ENCODE data around the gene RBBP4. TPM values are rescaled to one million over a fixed set of nuclear protein-coding genes. Genes with fewer than 3 reads are reported as not detected.
"Not testable (repeated sequence)": the region's sequence is repeated elsewhere in the genome, so short reads cannot be mapped to it uniquely, and the experiment has no call there.

The RBBP4 gene
- polyA plus RNA-seq, 3 donors, result 356 to 360 (median 357) TPM

DNA sequence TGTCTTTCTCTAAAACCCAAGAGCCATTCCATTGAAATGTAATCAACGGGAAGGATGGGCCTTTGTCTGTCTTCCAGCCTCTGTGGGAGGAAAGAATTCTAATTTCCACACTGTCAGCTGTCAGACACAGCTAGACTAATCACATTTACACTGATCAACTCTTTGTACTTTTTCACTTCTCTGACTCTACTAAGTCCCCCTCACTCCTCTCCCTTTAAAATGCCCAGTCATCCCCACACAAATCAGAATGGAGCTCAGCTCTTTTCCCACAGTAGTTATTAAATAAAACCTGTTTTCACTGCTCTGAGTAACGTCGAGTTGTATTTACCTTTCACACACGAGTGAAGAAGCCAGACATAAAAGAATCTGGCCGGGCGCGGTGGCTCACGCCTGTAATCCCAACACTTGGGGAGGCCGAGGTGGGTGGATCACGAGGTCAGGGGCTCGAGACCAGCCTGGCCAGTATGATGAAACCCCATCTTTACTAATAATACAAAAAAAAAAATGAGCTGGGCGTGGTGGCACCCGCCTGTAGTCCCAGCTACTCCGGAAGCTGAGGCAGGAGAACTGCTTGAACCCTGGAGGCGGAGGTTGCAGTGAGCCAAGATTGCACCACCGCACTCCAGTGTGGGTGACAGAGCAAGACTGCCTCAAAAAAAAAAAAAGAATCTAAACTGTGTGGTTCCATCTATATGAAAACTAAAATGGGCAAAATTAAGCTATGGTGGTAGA is 13.9 kb upstream of the RBBP4 start:
- no peak for DNase-seq (ENCODE audit: low read depth in 3 of 3, low spot score in 2 of 3)

DNA sequence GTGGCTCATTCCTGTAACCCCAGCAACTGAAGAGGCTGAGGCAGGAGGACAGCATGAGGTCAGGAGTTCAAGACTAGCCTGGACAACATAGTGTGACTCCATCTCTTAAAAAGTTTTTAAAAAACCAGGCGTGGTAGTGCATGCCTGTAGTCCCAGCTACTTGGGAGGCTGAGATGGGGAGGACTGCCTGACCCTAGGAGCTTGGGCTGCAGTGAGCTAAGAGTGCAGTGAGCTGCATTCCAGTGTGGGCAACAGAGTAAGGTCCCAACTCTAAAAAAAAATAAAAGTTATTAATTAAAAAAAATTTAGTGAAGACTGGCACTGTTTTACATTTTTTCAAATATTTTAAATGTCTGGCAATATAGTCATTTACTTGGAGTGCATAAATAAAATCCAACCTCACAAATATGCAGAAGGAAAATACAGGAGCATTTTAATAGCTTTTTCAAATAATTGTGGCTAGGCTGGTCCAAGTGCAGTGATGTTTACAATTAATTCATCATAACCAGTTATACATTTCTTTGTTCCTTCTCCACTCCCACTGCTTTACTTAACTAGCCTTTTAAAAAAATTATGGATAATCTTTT is 11.4 kb upstream of the RBBP4 start:
- DNase-seq (ENCODE audit: low read depth in 3 of 3, low spot score in 2 of 3), result no peak

DNA sequence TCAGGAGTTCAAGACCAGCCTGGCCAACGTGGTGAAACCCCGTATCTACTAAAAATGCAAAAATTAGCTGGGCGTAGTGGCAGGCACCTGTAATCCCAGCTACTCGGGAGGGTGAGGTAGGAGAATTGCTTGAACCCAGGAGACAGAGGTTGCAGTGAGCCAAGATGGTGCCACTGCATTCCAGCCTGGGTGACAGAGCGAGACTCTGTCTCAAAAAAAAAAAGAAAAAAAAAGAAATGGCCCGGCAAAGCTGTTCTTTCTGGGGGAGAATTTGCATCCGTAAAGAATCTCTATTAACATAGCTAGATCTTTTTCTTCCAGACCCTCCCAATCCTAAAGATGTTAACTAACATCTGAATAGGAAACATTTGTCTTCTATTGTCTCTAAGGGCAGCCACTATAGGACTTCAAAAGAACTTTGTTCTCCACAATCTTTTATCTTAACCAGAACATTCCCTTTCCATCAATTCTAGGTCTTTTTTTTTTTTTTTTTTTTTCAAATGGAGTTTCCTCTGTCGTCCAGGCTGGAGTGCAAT is 8.6 kb upstream of the RBBP4 start:
- DNase-seq (ENCODE audit: low read depth in 3 of 3, low spot score in 2 of 3), result not testable (repeated sequence)

DNA sequence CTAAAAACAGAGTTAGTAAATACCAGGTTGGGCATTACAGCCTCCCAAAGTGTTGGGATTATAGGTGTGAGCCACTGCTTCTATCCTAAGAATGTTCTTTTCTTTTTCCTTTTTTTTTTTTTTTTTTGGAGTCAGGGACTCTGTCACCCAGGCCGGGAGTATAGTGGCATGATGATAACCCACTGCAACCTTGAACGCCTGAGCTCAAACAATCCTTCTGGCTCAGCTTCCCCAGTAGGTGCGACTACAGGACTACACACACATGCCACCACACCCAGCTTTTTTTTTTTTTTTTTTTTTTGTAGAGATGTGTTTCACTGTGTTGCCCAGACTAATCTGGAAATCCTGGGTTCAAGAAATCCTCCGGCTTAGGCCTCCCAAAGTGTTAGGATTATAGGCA is 6.6 kb upstream of the RBBP4 start:
- DNase-seq (ENCODE audit: low read depth in 3 of 3, low spot score in 2 of 3), result no peak

DNA sequence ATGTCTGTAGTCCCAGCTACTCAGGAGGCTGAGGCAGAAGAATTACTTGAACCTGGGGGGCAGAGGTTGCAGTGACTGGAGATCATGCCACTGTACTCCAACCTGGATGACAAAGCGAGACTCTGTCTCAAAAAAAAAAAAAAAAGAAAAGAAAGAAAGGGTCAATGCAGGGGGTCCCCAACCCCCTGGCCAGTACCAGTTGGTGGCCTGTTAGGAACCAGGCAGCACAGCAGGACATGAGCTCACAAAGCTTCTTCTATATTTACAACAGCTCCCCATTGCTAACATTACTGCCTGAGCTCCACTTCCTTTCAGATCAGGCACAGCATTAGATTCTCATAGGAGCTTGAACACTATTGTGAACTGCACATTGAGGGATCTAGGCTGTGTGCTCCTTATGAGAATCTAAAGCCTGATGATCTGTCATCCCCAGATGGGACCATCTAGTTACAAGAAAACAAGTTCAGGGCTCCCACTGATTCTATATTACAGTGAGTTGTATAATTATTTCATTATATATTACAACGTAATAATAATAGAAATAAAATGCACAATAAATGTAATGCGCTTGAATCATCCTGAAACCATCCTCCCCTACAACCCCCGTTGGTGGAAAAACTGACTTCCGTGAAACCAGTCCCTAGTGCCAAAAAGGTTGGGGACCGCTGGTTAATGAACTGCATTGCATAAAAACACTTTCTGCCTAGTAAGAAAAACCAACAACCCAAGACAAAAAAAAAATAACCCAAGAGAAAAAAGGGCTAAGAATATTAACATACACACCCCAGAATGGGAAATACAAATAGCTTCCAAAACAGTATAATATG is 3.5 kb upstream of the RBBP4 start:
- no peak for DNase-seq (ENCODE audit: low read depth in 3 of 3, low spot score in 2 of 3)

DNA sequence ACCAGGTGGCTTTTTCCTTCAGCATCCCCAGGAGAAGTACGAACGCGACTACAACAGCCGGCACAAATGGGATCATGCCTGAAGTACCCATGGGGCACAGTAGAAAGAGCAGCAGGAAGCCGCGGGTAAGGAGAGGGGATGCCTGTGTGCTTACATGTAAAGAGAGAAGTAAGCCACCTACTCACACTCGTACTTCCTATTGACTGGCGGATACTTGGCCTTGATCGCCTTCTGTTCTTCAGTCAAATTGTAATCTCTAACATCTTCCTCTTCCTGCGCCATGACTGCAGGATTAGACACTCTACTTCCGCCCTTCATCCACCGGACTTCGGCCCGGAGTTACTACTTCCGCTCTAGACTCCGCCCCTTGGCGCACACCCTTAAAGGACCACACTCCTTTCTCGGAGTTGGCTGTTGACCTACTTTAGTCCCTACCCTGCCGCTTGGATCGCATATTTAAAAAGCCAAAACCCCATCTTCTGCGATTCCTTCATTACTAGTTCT is 708 bp upstream of the RBBP4 start, which contains the start of gene ZBTB8OS:
TSS of gene ZBTB8OS (minus strand) at position 303 of the 504 bp plus-strand sequence. CDS start at position 282, 21 bp downstream.
- DNase-seq (ENCODE audit: low read depth in 3 of 3, low spot score in 2 of 3), result peak; percentile 84 to 87 (median 87)

DNA sequence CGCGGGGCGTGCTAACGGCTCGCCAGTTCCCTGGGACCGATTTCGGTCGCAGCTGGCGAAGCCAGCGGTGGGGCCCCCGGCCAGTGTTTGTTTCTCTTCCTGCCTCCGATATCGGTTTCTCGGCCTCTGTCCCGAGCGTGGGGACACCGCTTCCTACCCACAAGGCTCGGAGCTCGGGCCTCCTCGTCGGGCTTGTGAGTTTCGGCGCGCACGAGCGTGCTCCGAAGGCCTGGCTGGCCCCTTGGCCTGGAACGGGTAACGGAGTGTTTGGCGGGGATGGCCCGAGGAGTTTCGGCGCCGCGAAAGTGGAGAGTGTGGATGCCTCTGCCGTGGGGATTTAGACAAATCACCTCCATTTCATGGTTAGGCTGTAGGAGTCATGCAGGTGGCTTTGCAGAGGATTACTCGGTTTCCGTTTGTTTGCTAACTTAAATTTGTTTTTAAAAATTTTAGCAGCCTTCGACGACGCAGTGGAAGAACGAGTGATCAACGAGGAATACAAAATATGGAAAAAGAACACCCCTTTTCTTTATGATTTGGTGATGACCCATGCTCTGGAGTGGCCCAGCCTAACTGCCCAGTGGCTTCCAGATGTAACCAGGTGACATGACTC is 559 bp downstream of the RBBP4 start:
- DNase-seq (ENCODE audit: low read depth in 3 of 3, low spot score in 2 of 3), result peak in 1 of 3 donors; percentile 61

DNA sequence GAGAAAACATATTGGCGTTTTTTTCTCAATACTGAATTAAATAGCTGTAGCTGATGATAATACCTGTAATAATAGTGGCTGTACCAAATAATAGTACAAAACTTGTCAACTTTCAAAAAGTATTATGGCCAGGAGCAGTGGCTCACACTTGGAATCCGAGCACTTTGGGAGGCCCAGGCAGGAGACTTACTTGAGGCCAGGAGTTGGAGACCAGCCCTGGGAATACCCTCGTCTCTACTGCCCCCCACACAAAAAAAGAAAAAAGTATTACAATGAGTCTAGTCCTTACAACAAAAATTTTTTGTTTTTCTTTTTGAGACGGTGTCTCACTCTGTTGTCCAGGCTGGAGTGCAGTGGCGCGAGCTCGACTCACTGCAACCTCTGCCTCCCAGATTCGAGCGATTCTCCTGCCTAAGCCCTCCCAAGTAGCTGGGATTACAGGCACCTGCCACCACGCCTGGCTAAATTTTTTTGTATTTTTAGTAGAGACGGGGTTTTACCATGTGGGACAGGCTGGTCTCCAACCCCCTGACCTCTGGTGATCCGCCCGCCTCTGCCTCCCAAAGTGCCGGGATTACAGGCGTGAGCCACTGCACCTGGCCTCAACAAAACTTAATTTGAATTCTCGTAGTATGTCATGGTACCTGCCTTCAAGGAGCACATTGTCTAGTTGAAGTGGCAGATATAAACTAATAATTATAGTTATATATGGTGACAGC is 1.4 kb downstream of the RBBP4 start:
- DNase-seq (ENCODE audit: low read depth in 3 of 3, low spot score in 2 of 3), result no peak

DNA sequence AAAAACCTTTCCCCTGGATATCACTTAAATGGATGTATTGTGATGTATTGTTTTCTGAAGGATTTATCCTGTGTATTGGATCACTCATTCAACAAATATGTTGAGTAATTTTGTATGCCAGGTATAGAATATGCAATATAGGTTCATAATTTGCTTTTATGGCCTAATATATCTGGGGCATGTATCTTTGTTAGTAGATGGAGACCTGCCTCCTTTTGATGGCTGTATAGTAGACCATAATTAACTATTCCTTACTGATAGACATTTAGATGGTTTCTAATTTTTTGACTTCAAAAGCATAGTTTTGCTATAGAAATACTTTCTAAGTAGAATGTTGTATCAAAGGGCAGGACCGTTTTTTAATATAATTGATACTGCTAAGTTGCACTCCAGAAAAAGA is 8.6 kb downstream of the RBBP4 start:
- no peak for DNase-seq (ENCODE audit: low read depth in 3 of 3, low spot score in 2 of 3)

DNA sequence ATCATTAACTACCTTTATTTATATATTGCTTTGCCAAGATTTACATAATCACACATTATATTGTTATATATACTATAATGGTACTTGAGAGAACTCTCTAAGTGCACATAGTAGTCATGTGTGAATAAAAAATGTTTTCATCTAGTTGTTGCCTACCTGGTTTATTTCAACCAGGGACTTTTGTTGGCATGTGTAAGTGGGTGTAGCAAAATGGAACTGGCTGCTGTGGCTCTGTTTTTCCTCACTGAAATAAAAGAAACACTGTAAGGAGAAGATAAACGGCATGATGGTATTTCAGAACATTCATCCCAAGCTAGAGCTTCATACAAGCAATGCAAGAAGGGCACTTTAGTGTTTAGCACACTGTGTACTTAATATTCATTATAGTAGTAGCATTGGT is 14.9 kb downstream of the RBBP4 start:
- DNase-seq (ENCODE audit: low read depth in 3 of 3, low spot score in 2 of 3), result no peak

DNA sequence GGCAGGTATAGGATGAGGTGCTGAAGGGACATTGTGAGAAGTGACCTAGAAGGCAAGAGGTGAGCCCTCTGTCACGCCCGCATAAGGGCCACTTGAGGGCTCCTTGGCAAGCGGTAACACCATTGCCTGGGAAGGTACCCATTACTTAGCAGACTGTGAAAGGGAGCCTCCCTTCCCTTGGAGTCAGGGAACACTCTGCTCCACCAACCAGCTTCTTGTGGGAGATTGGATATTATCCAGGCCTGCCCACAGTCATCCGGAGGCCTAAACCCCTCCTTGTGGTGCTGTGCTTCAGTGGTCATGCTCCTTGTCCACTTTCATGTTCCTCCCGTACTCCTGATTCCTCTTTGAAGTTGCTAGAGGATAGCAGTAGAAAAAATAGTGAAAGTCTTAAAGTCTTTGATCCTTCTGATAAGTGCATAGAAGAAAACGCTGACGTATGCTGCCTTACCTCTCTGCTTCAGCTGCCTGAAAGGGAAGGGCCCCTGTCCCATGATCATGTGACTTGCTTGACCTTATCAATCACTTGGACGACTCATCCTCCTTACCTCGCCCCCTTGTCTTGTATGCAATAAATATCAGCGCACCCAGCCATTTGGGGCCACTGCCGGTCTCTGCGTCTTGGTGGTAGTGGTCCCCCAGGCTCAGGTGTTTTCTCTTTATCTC is 16.0 kb downstream of the RBBP4 start:
- DNase-seq (ENCODE audit: low read depth in 3 of 3, low spot score in 2 of 3), result no peak

DNA sequence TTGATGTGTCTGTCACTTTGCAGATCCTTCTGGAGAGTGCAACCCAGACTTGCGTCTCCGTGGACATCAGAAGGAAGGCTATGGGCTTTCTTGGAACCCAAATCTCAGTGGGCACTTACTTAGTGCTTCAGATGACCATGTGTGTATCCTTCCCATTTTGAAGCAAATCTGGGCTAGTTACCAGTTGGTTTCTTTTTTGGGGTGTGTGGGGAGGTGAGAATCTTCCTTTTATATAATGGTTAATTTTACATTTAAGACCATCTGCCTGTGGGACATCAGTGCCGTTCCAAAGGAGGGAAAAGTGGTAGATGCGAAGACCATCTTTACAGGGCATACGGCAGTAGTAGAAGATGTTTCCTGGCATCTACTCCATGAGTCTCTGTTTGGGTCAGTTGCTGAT is 17.7 kb downstream of the RBBP4 start:
- not testable (repeated sequence) for DNase-seq (ENCODE audit: low read depth in 3 of 3, low spot score in 2 of 3)

DNA sequence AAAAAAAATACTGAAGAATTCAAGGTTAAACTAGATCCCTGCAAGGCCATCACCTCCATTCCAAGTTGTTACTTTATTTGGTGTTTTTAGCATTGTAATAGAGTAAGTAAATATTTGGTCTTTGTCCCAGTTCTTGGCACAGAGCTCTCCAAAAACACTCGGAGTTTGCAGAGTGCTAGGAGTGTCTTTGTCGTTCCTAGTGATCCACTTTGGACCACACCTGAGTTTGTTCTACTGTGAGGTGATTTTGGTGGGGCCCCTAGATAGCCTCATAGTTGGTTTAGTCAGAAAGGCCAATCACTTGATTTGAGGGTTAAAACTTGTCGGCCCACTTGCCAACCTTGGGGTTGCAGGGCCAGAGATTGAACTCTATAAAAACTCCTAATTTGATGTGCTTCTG is 25.9 kb downstream of the RBBP4 start:
- DNase-seq (ENCODE audit: low read depth in 3 of 3, low spot score in 2 of 3), result no peak

DNA sequence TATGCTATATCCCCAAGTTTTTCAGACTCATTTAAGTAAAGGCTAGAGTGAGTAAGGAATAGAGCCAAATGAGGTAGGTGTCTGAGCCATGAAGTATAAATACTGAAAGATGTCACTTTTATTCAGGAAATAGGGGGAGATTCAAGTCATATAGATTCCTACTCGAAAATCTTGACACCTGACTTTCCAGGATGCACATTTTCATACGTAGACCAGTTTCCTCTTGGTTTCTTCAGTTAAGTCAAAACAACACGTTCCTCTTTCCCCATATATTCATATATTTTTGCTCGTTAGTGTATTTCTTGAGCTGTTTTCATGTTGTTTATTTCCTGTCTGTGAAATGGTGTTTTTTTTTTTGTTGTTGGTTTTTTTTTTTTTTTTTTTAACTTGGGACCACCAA is 29.0 kb downstream of the RBBP4 start:
- DNase-seq (ENCODE audit: low read depth in 3 of 3, low spot score in 2 of 3), result not testable (repeated sequence)

DNA sequence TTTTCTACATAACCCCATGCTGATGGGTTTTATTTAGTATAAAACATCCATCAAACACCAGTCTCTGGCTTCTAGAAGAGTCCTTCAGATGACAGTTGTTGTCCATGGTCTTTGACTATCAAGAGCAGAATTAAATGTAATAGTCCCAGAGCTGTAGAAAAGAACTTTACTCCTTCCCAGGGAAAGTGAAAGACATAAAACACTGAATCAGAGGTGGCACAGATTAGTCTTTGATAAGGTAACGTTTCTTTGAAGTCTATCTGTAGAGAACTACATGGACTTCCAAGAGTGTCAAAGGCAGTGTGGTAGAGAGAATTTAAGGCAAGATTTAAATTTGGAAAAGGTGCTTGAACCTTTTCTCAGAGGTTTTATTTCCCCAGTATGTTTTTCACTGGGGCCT is 29.6 kb downstream of the RBBP4 start:
- no peak for DNase-seq (ENCODE audit: low read depth in 3 of 3, low spot score in 2 of 3)

DNA sequence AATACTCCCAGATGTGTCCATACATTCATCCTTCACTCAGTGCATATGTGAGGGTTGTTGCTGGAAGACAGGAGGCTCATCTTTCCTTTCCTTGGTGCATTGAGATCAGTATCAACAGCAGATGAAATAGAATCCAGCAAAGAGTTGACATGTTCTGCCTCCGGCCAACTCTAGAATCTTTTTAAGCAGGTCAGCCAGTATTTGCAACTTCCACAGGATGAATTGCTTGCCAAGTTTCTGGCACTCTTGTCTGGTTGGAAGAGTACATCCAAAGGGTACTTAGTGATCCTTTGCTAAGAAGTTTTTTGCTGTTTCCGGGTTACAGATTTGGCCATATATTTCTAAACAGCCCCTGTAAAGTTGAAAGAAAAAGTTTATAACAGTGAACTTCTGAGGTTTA is 30.5 kb downstream of the RBBP4 start:
- no peak for DNase-seq (ENCODE audit: low read depth in 3 of 3, low spot score in 2 of 3)

DNA sequence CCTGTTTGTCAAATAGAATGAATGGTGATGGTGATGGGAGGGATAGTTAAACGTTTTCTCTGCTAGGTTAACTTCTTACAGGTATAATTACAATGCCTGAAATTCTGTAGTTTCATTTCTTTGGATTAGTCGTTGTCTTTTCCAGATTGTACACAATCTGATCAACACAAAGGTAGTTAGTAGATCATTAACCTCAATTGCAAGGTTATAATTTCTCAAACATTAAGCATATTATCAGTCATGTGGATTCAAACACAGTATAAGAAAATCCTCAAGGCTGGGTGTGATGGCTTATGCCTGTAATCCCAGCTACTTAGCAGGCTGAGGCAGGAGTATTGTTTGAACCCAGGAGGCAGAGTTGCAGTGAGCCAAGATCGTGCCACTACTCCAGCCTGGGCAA is 31.0 kb downstream of the RBBP4 start:
- DNase-seq (ENCODE audit: low read depth in 3 of 3, low spot score in 2 of 3), result no peak

DNA sequence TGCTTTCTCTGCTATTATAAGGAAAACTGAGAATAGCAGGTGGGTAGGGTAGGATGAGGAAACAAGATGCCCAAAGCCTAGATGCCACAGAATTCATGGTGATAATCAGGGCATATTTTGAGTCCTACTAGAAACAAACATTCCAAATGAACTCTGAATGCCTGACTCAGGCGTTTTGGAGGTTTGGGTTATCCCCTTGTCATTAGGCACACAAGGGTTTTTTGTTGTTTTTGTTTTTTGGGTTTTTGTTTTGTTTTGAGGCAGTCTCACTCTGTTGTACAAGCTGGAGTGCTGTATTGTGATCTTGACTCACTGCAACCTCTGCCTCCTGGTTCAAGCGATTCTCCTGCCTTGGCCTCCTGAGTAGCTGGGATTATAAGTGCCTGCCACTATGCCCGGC is 32.4 kb downstream of the RBBP4 start:
- no peak for DNase-seq (ENCODE audit: low read depth in 3 of 3, low spot score in 2 of 3)

DNA sequence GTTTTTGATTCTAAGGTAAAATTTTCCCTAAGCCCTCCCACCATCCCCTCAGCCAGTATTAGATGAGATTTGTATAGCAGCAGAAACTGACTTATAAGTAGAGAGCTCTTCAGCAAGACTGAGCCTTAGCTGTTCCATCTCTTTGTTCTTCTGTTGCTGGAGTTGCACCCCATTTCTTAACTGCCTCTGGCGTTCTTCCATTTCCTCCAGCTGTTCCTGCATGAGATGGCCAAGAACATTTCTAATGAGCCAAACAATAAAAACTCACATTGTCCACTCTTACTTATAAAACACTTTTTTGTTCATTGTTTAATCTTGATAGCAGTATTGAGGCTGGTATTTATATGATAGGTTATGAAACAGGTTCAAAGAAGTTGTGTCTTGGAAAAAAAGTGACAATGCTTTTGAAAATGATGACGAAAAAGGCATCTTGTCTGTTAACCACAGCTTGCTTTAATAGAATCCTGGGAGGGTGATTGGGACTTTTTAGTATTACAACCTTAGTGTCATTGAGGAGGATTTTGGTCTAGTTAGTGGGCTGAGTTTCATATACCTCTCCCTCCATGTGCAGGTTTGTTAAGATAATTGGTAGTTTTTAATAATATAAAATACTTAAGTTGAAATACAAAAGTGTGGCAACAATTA is 33.3 kb downstream of the RBBP4 start:
- no peak for DNase-seq (ENCODE audit: low read depth in 3 of 3, low spot score in 2 of 3)
